DMS53 treated with DMSO at 0.1 percent for 48 hours (cell line): ENCODE data around the gene NOD1.
"Not testable (repeated sequence)": the region's sequence is repeated elsewhere in the genome, so short reads cannot be mapped to it uniquely, and the experiment has no call there.

Experiments
- DNase-seq: peaks from one replicate; lab custom pipeline; 2025; ENCODE audit not compliant: unreplicated experiment; lab: John Stamatoyannopoulos, UW

Gene NOD1

GRCh38 chr7:30422922-30423321 is 55.7 kb downstream of the NOD1 start:
- no peak for DNase-seq

GRCh38 chr7:30421647-30422196 is 56.9 kb downstream of the NOD1 start:
- DNase-seq, result no peak

GRCh38 chr7:30420662-30421061 is 57.9 kb downstream of the NOD1 start:
- DNase-seq, result peak; percentile 70

- DNase-seq, result not testable (repeated sequence)
Observed at GRCh38 chr7:30420080-30420479, 58.5 kb downstream of the NOD1 start.

- no peak for DNase-seq
Observed at GRCh38 chr7:30413864-30414263, 64.7 kb downstream of the NOD1 start.

- DNase-seq, result peak; percentile 80
Observed at GRCh38 chr7:30412782-30413504, 65.6 kb downstream of the NOD1 start.

GRCh38 chr7:30411897-30412296 is 66.7 kb downstream of the NOD1 start:
- no peak for DNase-seq

- DNase-seq, result no peak
Observed at GRCh38 chr7:30411173-30411572, 67.4 kb downstream of the NOD1 start.

GRCh38 chr7:30406664-30407425 is 71.7 kb downstream of the NOD1 start:
- DNase-seq, result no peak

- no peak for DNase-seq
Observed at GRCh38 chr7:30405179-30405578, 73.4 kb downstream of the NOD1 start.

- no peak for DNase-seq
Observed at GRCh38 chr7:30403477-30403876, 75.1 kb downstream of the NOD1 start.

- DNase-seq, result no peak
Observed at GRCh38 chr7:30396389-30396788, 82.2 kb downstream of the NOD1 start.

- DNase-seq, result no peak
Observed at GRCh38 chr7:30395676-30396075, 82.9 kb downstream of the NOD1 start.

- DNase-seq, result no peak
Observed at GRCh38 chr7:30391806-30392205, 86.8 kb downstream of the NOD1 start.

GRCh38 chr7:30390736-30391636 is 87.6 kb downstream of the NOD1 start:
- DNase-seq, result no peak

- DNase-seq, result no peak
Observed at GRCh38 chr7:30389791-30390190, 88.8 kb downstream of the NOD1 start.

GRCh38 chr7:30382607-30383006 is 96.0 kb downstream of the NOD1 start:
- no peak for DNase-seq

GRCh38 chr7:30380824-30381223 is 97.8 kb downstream of the NOD1 start:
- DNase-seq, result not testable (repeated sequence)

GRCh38 chr7:30380294-30380693 is 98.3 kb downstream of the NOD1 start:
- DNase-seq, result no peak

- no peak for DNase-seq
Observed at GRCh38 chr7:30379741-30380140, 98.8 kb downstream of the NOD1 start.

- DNase-seq, result no peak
Observed at GRCh38 chr7:30379131-30379530, 99.5 kb downstream of the NOD1 start.
